ENCODE measurements around the gene WFDC5. TPM values are rescaled to one million over a fixed set of nuclear protein-coding genes. Genes with fewer than 3 reads are reported as not detected.

The WFDC5 gene
- total and polyA plus RNA-seq, 10 of the 15 experiments (the other 5 are each of a cell fraction or from before 2014, with no cell fraction given), result 0.20 to 0.26 (median 0.21) TPM; not detected in 7

GRCh38 chr20:45111285-45111684, 3.7 kb downstream of the WFDC5 start:
- DNase-seq (ENCODE audit: low read depth, low spot score) (no peak), FAIRE-seq (no peak), ATAC-seq (no peak)
- in situ Hi-C loops (cut with MboI), result no loop called here
- BruUV-seq (replicated peaks), result no TSS peak
- no peak overlapping the region for H3K27ac ChIP-seq (ENCODE audit: control insufficient read depth, insufficient read depth)
- no peaks in the 10 kb centered on the region for H3K36me3 ChIP-seq (ENCODE audit: control insufficient read depth in 2 of 2, insufficient read depth in 2 of 2, low read length in 1 of 2)
- H4K20me1 ChIP-seq (ENCODE audit: control insufficient read depth, insufficient read depth), result no peaks in the 10 kb centered on the region
- H3K4me3 ChIP-seq, result no peak overlapping the region
- H2AFZ ChIP-seq (ENCODE audit: control insufficient read depth, low read depth, low read length), result no peak overlapping the region
- TF ChIP-seq IRF4 (IDR thresholded peaks at IDR 0.05; ENCODE audit: low read depth, low read length) (no peak), CEBPB (IDR thresholded peaks at IDR 0.05; ENCODE audit: borderline replicate concordance in 1 of 2, low read depth in 2 of 2, low read length in 2 of 2) (no peak), USF1 (IDR thresholded peaks at IDR 0.05; ENCODE audit: borderline replicate concordance, extremely low read length, insufficient read depth, low read depth, low read length) (no peak), KAT2A (conservative IDR thresholded peaks at IDR 0.05; ENCODE audit: control insufficient read depth, low read depth, low read length) (no peak), SMC3 (IDR thresholded peaks at IDR 0.05; ENCODE audit: borderline replicate concordance, low read length) (no peak), ATF3 (IDR thresholded peaks at IDR 0.05; ENCODE audit: borderline replicate concordance, extremely low read depth, low read depth, low read length) (no peak), MEF2A (IDR thresholded peaks at IDR 0.05; ENCODE audit: insufficient read depth, low read depth, low read length) (no peak), USF2 (IDR thresholded peaks at IDR 0.05; ENCODE audit: borderline replicate concordance, low read depth, low read length) (no peak), ZNF207 (IDR thresholded peaks at IDR 0.05; ENCODE audit: borderline replicate concordance) (no peak), MYC (IDR thresholded peaks at IDR 0.05; ENCODE audit: insufficient read depth, insufficient read length, insufficient replicate concordance, low read length, severe bottlenecking) (no peak), SUZ12 (IDR thresholded peaks at IDR 0.05; ENCODE audit: unreplicated experiment) (no peak), EP300 (IDR thresholded peaks at IDR 0.05; ENCODE audit: borderline replicate concordance in 1 of 2, control insufficient read depth in 1 of 2, low read depth in 2 of 2, low read length in 2 of 2) (no peak), YBX1 (IDR thresholded peaks at IDR 0.05) (no peak)
- no peaks in the 10 kb centered on the region for H3K79me2 ChIP-seq (ENCODE audit: control insufficient read depth, insufficient read depth, low read length)
- intact Hi-C loops (cut with micrococcal nuclease; ENCODE audit: unreplicated experiment), result no loop called here
- SMC1A ChIA-PET (ENCODE audit: uncharacterized antibody, unreplicated experiment), result interaction anchor here (1.0 to 6.4 kb wide), 6 partner anchors 15 to 100 kb away, joined by 3 to 25 read pairs (median 4); no protein-coding TSS in a partner anchor
- H3K27me3 ChIP-seq (replicated peaks in 1 of 2; ENCODE audit: control insufficient read depth in 2 of 2, insufficient read depth in 2 of 2, low read length in 1 of 2), result peaks cover 0 to 1% of the 10 kb centered on the region in 2 experiments; a peak in 2 of 4 replicates
- 51% methylated on average over 11 of the region's 11 CpGs for whole genome bisulfite sequencing (ENCODE audit: insufficient coverage, insufficient replicate concordance, low lambda C conversion rate, missing lambda C conversion rate)
- POLR2A ChIA-PET, result no interaction called here
- CTCF ChIA-PET, result interaction anchor here (0.7 to 6.8 kb wide), 17 partner anchors 8 to 181 kb away, joined by 3 to 67 read pairs (median 4); no protein-coding TSS in a partner anchor
- H3K9me3 ChIP-seq (replicated peaks; ENCODE audit: control insufficient read depth, insufficient read depth, low read length), result no peaks in the 10 kb centered on the region
- H3K4me2 ChIP-seq (ENCODE audit: control insufficient read depth, insufficient read depth), result no peak overlapping the region
- RAD21 ChIA-PET (ENCODE audit: unreplicated experiment), result interaction anchor here (0.6 to 2.2 kb wide), 7 partner anchors 61 to 425 kb away, joined by 3 to 14 read pairs (median 4); no protein-coding TSS in a partner anchor
- no peak overlapping the region for H3K9ac ChIP-seq (ENCODE audit: control insufficient read depth, insufficient read depth, low read length)
- H3K4me1 ChIP-seq (ENCODE audit: control insufficient read depth, insufficient read depth, low read length), result no peaks in the 10 kb centered on the region
